HepG2 (cell line): Measurements from ENCODE around the gene ALS2. TPM values are rescaled to one million over a fixed set of nuclear protein-coding genes. Genes with fewer than 3 reads are reported as not detected.

ENCODE experiments used
- ATAD3A ChIP-seq: sonication (generic); formaldehyde crosslinking; IDR thresholded peaks from 2 replicates; pipeline ENCODE4 v1.4.0; 2020; ENCODE audit warnings: missing genetic modification reagents
- CTCF ChIP-seq: sonication (generic); formaldehyde crosslinking; IDR thresholded peaks from 2 replicates; pipeline ENCODE4 v1.5.0; 2020; ENCODE audit warnings: mild to moderate bottlenecking, missing genetic modification reagents, moderate library complexity
- HNF1A ChIP-seq, 2 experiments: sonication (generic) in 1 of 2; formaldehyde crosslinking in 1 of 2; IDR thresholded peaks; 2 replicates each; pipeline versions ENCODE4 v1.4.0 to v1.6.1; 2016 to 2020; ENCODE audit warnings: borderline replicate concordance in 1 of 2, low read depth in 1 of 2, mild to moderate bottlenecking in 1 of 2, missing genetic modification reagents in 1 of 2
- POLR2AphosphoS5 ChIP-seq: IDR thresholded peaks from 2 replicates; pipeline ENCODE4 v1.6.1; 2012; ENCODE audit warnings: low read depth, low read length
- SALL1 ChIP-seq: sonication (generic); formaldehyde crosslinking; IDR thresholded peaks from 2 replicates; pipeline ENCODE4 v1.8.0; 2022; ENCODE audit warnings: mild to moderate bottlenecking, missing genetic modification reagents
- SMC3 ChIP-seq: IDR thresholded peaks from 2 replicates; pipeline ENCODE4 v1.6.1; 2011; ENCODE audit warnings: low read length, improper control_type of control experiment
- SNAPC5 ChIP-seq: sonication (generic); formaldehyde crosslinking; IDR thresholded peaks from 2 replicates; pipeline ENCODE4 v1.8.1; 2023; ENCODE audit warnings: mild to moderate bottlenecking, missing genetic modification reagents, borderline replicate concordance
- STAG1 ChIP-seq: sonication (generic); formaldehyde crosslinking; IDR thresholded peaks from 2 replicates; pipeline ENCODE4 v1.4.0; 2020; ENCODE audit warnings: missing genetic modification reagents
- SUZ12 ChIP-seq: fragments of 150-350 bp; IDR thresholded peaks from 2 replicates; pipeline ENCODE4 v1.6.1; 2014; ENCODE audit warnings: low read depth, low read length
- ZNF34 ChIP-seq: sonication (generic); formaldehyde crosslinking; IDR thresholded peaks from 2 replicates; pipeline ENCODE4 v1.4.0; 2020; ENCODE audit warnings: mild to moderate bottlenecking, missing genetic modification reagents, borderline replicate concordance
- ZNF513 ChIP-seq: sonication (generic); formaldehyde crosslinking; conservative IDR thresholded peaks from 2 replicates; pipeline ENCODE4 v1.5.0; 2020; ENCODE audit warnings: missing genetic modification reagents
- ZNF816 ChIP-seq: sonication (generic); formaldehyde crosslinking; IDR thresholded peaks from 2 replicates; pipeline ENCODE4 v1.8.0; 2022; ENCODE audit warnings: missing genetic modification reagents, mild to moderate bottlenecking, borderline replicate concordance
- polyA plus RNA-seq, 8 experiments: library from polyadenylated mRNA; depleted of rRNA in 3 of 8; stranded (reverse) in 7 of 8; unstranded in 1 of 8; fragments of >200 nt; fragmentation: Illumina TruSeq in 4 of 8; extraction: Trizol in 4 of 8; gene quantifications; 2 replicates each; pipeline versions ENCODE4 v1.2.1 to v1.2.3, GENCODE V29; 2011 to 2016; ENCODE audit warnings: low read depth in 4 of 8, missing spikeins in 1 of 8, mixed read lengths in 1 of 8; ENCODE audit not compliant: insufficient read depth in 1 of 8
- total RNA-seq, 5 experiments: library from RNA; depleted of rRNA; stranded (reverse); fragments of >200 nt; fragmentation: Illumina TruSeq; extraction: Trizol; gene quantifications; 2 replicates each; pipeline ENCODE4 v1.2.3, GENCODE V29; 2016; ENCODE audit warnings: low read depth in 1 of 5

The ALS2 gene
- total and polyA plus RNA-seq, 2 of the 13 experiments (the other 11 are each of a cell fraction or from before 2014, with no cell fraction given), result 12.7 to 19.3 TPM

- no peak for TF ChIP-seq HNF1A (IDR thresholded peaks at IDR 0.05; ENCODE audit: low read depth)
- TF ChIP-seq HNF1A (CRISPR knock-in tag; IDR thresholded peaks at IDR 0.05; ENCODE audit: borderline replicate concordance), result peak; percentile 6; the same call in 1 of the 2 replicates
- TF ChIP-seq CTCF (CRISPR knock-in tag), result peak; percentile 74
- TF ChIP-seq STAG1 (CRISPR knock-in tag), result peak; percentile 45; the same call in 1 of the 2 replicates
- TF ChIP-seq ATAD3A (CRISPR knock-in tag), result no peak
- no peak for TF ChIP-seq ZNF513 (CRISPR knock-in tag)
- 0 out of 2 replicates have a peak, but pooled peaks have one; percentile 18 for TF ChIP-seq SALL1 (CRISPR knock-in tag)
- peak; percentile 11; the same call in 1 of the 2 replicates for TF ChIP-seq SMC3
- no peak for TF ChIP-seq ZNF816 (CRISPR knock-in tag)
- TF ChIP-seq ZNF34 (CRISPR knock-in tag), result no peak
- TF ChIP-seq SNAPC5 (CRISPR knock-in tag), result no peak
- TF ChIP-seq SUZ12, result no peak
- TF ChIP-seq POLR2AphosphoS5, result no peak
Measured at GRCh38 chr2:201715459-201715858, 65.3 kb downstream of the ALS2 start (continued).
